Activated CD4-positive, CD25-positive, alpha-beta regulatory T cell treated with anti-CD3 and anti-CD28 coated beads, Interleukin-2, amount 50 U/mL, for 24 hours (primary cell): ENCODE data around the gene SLC39A9.

Experiments used
- ATAC-seq, 2 donors: fragments of 150-1000 bp; cut with Tn5 transposase; one replicate each; pipeline ENCODE4 v1.10.0; 2021; ENCODE audit warnings: mild to moderate bottlenecking in 1 of 2, moderate library complexity in 1 of 2

The SLC39A9 gene, protein sequence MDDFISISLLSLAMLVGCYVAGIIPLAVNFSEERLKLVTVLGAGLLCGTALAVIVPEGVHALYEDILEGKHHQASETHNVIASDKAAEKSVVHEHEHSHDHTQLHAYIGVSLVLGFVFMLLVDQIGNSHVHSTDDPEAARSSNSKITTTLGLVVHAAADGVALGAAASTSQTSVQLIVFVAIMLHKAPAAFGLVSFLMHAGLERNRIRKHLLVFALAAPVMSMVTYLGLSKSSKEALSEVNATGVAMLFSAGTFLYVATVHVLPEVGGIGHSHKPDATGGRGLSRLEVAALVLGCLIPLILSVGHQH

DNA sequence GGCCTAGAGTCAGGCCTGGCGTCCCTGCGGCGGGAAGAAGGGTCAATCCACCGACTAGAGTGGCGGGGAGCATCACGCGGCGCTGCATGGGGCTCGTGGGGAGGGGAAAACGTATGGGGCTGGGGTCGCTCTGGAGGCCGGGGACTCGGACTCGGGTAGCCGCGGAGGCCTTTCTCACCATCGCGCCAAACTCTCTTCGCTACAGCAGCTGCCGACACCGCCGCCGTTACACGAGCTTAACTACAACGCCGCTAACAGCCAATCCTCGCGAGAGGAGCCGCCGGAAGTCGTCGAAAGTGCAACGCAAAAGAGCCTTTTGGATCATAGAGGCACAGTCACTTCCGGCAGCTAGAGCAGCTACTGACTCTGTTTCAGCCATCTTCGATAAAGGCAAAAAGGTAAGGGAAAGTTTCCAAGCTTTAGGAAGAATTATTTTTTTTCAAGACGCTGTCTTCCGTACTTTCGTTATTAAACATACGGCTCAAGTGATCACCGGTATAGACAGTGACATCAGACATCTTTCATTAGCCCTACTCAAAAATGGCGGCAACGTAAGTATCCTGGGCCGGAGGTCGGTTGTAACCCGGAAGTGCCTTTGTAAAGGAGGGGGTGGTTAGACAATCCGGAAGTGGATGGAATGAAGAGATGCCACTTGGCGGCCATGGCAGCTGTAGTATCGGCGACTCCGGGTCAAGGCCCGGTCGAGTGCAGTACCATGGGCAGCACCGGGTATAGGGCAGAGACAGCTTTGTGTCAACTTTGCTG is at the start of gene SLC39A9, which contains the start of gene ERH:
Gene SLC39A9, plus strand, starts transcription at position 640 of the 765 bp plus-strand sequence. CDS start 678 bp downstream, outside the sequence.
Gene ERH, minus strand, starts transcription at position 247 of the 765 bp plus-strand sequence. Its CDS starts 66 bp downstream, at position 181.
- peak; percentile 88 to 90 for ATAC-seq

DNA sequence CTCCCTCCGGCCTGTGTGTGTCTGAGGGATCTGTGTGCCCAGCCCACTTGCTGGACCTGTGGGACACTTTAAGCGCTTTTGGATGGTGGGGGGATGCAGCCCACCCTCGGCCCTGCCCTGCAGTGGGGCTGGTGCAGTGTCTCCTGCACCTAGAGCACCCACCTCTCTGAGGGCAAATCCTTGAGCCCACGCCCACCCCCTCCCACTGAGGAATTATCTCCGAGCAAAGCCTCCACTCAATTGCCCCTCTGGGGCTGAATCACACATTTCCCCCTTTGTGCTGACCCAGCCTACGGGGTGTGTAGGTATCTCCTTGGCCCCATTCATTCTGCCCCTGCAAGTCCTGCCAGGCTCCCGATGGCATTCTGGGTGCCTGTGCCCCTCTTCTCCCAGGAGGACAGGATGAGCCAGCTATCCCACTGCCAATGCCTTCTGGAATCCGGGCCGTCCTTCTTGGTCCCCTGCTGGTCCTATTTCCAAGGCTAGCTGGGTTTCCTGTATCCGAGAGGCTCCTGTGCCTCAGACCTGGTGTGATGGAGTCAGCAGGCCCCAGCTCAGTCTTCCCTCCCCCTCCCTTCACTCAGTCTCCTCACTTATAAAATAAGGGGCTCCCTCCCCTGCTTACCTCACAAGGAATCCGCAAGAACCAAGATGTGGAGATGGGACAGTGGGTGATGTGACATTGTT is 49.3 kb upstream of the SLC39A9 start:
- ATAC-seq = no peak

DNA sequence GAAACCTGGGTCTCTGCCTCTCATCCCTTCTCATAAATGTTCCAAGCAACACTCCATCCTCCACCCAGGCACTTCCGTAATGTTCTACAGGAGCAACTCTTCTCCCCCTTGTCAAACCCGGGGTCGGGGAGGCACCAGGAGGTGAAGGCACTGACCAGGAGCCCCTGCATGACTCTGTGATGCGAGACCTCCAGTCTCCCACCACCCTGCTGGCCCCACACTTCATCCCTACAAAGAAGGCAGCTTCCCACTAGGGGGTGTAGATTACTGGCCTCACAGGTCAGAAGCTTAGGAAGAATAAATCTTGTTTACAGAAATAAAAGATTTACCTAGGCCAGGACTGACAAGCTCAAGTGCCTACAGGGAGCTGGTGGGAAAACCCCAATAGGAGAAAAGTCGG is 47.6 kb upstream of the SLC39A9 start:
- ATAC-seq = no peak

DNA sequence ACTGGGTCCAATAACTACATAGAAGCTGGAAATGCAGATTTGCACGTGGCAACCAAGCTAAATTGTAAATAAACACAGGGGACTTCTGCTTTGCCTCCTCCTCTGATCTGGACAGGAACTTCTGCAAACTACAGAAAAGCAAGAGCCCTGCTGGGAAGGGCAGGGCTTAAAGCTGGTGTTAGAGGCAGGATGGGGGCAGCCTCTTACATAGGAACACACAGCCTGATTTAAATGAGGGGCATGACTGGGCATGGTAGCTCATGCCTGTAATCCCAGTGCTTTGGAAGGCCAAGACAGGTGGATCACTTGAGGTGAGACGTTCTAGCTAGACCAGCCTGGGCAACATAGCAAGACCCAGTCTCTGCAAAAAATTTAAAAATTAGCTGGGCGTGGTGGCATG is 47.1 kb upstream of the SLC39A9 start:
- no peak for ATAC-seq

DNA sequence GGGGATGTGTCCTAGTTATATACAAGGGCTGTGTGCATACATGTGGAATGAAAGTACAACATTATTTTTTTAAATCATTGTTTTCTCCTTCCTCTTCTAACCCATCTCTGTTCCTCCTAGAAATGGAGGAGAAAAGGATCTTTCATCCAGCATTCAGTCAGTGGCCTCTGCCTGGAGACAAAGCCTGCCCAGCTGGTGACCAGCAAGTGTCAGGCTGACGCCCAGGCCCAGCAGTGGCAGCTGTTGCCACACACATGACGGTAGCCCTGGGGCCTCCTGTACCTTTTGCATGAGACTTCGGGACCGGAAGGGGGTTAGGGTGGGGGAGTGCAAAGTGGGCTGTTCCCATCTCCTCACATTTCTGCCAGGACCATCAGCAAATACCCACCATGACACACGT is 46.6 kb upstream of the SLC39A9 start:
- no peak for ATAC-seq

DNA sequence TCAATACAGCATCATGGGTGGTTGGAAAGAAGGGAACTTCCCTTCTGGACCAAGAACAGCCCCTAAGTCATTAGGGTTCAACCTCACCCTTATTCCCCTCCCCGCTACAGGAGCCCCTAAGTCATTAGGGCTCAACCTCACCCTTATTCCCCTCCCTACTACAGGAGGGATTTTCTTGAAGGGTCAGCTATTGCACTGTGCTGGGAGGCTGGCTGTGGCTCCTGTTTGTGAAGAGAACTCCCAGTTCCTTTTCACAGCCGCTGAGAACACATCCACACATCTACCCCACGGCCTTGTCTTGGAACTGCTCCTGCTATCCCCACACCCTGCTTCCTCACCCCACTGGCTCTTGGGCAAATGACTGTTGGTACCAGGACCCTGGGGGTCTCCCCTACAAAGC is 45.3 kb upstream of the SLC39A9 start:
- no peak for ATAC-seq

DNA sequence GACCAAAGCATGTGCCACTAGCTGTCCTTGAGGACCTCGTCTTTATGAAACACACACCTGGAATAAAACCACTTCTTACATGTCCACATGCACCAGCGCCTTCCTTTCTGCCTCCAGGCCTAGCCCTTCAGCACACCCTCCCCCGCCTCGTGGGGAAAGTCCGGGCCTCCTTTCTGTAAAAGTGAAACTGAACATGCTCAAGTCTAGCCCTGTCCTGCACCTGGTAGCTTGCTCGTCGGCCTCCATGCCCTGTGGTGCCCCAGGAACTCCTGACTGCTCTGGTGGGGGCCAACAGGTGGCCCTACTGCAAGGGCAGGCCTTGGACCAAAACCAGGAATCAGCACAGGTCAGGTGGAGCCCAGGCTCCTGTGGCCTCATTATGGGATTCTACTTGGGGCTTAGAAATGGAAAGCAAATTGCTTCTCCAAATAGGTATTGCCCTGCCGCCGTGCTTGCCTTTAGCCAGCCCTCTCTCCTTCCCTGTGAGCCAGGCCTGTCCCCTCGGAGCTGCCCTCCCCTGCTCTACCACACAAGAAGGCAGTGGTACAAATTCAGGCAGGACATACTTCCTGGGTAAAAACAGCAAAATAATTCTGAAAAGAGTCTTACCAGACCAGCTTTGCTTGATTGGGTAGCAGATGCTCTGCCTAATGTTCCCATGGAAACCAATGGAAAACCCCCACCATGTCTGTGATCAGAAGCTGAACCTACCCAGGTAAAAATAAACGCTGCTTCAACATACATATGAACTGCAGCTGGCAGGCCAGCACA is 43.9 kb upstream of the SLC39A9 start:
- ATAC-seq = peak; percentile 83 to 85

DNA sequence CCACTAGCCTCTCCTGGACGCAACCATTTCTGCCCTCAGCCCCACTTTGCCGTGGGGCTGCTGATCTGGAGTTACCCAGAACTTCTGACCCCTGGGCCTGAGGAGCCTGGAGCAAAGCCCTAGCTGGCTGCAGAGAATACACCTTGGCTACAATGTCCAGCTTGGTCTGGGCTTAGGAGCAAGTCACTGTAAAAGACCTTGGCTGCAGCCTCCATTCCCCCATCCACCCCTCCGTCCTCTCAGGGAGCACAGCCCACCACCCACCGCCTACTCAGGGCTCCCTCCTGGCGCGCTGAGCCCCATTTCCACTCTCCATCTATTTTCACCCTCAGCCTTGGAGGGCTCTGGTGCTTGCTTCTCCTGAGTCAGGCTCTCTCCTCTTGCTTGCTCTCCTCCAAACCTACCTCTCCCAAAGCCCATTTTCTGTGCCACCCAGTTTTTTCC is 43.3 kb upstream of the SLC39A9 start:
- ATAC-seq = no peak

DNA sequence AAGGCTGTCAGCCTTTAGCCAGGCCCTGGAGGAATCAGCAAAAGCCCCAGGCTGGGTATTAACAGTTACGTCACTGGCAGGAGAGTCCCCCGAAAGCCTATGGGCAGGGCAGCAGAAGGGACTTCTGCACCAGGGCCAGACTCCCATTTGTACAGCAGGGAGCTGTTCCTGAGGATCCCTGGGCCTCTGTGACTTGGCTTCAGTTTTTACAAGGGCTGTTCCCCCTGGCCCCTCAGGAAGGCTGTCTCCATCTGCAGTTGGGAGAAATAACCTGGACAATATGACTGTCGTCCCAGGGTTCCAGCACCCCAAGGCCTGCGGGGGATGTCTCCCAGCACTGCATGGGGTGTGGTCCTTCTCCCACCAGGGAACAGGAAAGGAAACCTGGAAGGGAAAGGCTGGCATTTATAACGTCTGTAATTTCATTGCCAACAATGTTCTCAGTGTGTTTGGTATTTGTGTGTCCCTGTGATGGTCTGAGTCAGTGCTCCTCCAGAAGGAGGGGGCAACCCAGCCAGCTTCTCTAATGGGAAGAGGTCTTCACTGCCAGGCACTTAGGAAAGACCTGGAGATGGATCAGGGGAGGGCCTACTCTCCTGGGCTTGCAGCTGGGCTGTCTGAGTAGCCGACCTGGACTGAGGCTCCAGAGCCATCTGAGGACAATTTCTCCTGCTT is 42.7 kb upstream of the SLC39A9 start:
- ATAC-seq = no peak

DNA sequence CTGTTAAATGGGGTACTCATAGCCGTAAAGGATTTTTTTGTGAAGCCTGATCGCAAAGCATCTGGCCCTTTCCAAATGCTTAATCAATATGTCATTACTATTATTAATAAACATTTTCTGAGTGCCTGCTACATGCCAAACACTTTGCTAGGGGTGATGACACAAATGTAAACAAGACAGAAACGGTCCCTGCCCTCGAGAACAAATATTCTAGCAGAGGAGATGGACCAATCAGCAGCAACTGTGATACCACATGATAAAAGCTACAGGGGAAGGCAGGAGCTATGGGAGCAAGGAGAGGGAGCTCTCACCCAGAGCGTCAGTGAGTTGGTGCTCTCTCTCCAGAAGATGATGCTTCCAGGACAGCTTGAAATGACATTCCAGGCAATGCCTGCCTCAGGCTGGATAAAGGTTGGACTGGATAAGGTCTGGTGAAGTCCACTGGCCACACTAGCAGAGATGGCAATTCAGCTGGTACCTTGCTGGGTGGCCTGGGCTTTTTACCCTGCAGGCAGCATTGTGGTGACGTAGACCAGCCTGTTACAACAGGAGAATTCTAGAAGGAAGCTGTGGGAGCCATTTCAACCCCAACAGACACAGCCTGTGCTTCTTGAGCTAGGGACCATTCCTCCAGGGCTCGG is 41.5 kb upstream of the SLC39A9 start:
- ATAC-seq = no peak

DNA sequence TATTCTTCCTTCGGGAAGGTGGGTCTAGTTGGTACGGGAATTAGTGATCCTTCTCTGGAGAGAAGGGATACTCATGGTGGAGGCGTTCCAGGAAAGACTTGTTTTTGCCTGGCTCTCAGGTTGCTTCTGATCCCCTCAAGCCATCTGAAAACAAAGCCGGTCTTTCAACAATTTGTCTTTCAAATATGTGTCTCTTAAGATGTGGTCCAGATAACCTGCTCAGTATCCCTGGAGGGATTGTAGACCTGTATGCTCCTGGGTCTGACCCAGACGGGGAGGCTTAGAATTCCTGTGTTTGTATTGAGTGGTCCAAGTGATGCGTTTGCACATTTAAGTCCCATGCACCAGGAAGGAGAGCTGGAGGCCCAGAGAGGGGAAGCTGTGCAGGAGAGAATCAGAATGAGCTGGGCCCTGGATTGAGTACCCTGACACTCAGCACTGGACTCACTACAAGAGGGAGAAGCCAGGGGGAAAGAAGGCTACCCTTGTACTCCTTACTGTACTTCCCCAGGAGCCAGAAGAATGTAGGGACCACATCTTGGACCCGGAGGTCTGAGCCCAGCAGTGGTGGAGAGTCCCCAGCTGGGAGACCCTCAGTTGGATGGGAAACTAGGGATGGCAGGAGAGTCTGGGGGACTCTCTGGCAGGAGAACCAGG is 40.8 kb upstream of the SLC39A9 start:
- ATAC-seq = no peak

DNA sequence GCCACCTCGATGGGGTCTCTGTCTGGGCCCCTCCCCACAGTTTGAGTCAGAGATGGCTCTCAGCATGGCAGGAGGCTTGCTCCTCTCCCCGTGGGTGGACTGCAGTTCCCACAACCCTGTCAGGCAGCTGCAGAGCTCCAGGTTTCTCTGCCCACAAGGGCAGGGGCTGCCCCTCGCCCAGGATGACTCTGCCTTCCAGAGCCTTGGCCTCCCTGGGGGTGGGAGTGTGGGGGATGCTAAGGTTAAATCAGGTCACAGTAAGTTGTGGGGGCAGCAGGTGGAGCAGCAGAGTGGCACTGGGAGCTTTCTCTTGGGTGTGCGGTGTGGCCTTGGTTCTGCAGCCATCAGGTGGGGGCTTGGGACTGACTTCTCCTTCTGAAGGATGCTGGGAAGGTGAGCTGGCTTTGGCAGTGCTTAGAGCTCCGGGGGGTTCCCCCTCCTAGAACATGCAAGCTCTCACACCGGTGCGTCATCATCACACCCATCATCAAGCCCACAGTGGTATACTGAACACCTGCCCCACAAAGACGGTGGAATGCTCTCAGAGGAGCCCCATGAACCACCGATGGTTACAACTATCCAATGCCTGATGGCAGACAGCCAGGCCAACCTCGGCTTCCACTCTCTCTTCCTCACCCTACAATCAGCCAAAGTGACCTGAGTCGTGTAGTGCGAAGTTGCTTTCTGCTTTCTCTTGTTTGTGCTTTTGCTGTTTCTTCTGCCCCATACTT is 40.1 kb upstream of the SLC39A9 start:
- peak; percentile 83 to 84 for ATAC-seq

DNA sequence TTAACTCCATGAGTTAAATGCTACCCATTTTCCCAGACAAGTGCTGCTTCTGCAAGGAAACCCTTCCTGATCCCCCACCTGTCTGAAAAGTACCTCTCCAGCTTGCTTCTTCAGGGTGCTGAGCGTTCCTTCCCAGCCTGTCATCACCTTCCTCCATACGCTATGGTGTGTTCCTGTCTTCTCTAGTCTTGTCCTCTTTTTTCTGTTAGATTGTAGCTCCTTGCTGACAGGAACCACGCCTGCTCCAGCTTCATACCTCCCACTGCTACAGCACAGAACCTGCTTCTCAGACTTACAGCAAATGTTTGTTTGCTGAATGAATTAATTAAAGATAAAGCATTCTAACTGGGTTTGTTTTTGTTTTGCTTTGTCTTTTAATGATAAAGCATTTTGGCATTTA is 39.5 kb upstream of the SLC39A9 start:
- ATAC-seq = no peak

DNA sequence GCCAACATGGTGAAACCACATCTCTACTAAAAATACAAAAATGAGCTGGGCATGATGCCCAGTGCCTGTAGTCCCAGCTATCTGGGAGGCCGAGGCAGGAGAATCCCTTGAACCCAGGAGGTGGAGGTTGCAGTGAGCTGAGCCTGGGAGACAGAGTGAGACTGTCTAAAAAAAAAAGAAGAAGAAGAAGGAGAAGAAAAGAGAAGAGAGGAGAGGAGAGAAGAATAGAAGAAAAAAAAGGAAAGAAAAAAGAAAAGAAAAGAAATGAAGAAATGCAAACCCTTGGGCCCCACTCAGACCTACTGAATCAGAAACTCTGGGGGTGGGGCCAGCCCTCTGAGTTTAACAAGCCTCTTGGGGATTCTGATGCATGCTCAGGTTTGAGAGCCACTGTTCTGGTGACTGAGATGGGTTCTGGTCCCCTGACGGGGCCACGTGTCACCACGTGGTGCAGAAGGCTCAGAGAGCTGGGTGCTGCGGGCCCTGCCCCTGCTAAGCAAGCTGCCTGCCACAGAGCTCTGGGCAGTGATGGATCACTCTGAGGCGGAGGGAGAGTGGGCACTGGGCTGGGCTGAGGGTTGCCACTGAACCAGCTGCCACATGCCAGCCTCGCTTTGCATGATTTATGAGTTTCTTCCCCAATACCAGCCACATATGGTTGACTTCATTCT is 37.9 kb upstream of the SLC39A9 start:
- no peak for ATAC-seq

DNA sequence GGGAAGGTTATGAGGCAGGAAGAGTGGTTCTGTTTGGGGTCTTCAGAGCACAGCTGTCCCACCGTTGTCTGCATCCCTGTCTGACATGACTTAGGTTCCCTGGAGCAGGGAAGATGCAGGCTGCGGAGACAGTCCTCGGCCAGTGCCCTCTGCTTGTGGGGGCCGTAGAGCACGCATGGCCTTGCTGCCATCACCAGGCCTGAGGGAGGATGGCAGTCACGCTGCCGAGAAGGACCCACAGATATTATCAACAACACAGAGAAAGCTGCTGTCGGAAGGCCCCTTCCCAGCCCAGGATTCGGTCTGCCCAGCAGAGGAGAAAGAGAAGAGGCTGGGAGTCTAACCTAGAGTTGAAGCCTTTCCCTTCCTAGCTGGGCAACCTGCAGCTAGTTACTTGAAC is 35.4 kb upstream of the SLC39A9 start:
- ATAC-seq = no peak

DNA sequence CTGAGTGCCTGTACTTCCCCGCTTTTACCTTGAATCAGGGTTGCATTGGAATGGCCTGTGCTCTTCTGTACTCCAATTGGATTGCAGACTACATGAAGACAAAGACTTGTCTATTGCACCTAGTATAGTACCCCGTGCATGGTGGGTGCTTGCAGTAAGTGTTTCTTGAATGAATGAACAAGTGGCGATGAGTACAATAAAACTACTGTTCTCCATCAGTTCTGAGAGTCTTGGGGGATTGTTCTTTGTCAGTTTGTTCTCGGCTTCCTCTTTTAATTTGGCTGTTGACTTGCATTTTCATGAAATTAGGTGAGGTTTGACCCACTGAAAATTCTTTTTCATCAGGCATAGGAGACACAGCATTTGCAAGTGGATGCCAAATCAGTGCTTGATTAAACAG is 34.5 kb upstream of the SLC39A9 start:
- no peak for ATAC-seq

DNA sequence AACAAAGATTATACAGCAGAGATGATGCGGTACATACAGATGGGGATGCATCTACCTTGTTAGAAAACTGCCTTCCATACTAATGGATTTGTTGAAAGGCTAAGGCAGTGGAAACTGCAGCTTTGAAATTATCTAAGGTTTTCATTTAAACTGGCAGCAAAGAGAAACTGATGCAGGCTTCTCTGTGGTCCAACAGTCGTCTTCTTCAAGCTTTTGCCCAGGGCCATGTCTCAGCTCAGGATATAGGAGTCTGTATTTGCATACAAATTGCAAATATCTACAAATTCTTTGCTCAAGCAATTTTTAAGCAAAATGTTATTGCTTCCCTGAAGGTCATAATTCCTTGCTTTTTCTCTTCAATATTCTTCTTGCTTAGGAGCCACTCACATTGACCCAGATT is 34.1 kb upstream of the SLC39A9 start:
- ATAC-seq = no peak

DNA sequence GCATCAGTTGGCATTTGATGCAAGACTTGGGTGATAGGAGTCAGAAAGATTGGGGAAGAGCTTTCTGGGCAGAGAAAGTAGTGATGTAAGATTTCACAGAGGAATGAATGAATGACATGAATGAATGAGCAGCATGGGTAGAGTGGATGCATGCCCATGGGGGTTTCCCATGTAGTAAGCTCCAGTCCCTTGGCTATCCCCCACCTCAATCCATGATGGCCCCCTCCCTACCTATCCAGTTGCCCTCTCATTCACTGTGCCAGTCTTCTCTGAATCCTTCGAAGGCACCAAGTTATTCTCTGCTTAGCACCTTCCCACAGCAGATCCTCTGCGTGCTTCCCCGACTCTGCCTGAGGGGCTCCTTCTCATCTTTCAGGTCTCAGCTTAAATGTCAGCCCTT is 32.4 kb upstream of the SLC39A9 start:
- no peak for ATAC-seq

DNA sequence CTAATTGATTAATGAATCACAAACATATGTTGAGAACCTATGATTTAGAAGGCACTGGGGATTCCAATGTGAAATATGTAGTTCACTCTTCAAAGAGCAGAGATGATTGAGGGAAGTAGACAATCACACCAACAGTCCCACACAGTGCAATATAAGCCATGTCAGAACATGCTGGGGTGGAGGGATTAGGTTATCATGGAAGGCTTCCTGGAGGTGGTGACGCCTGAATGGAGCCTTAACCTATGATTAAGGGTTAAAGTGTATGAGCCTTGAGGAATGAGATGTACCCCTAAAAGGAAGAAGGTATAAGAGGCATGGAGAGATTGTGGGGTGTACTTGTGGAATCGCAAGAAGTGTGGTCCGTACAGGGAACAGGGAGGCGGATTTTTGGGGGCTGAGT is 31.7 kb upstream of the SLC39A9 start:
- no peak for ATAC-seq

DNA sequence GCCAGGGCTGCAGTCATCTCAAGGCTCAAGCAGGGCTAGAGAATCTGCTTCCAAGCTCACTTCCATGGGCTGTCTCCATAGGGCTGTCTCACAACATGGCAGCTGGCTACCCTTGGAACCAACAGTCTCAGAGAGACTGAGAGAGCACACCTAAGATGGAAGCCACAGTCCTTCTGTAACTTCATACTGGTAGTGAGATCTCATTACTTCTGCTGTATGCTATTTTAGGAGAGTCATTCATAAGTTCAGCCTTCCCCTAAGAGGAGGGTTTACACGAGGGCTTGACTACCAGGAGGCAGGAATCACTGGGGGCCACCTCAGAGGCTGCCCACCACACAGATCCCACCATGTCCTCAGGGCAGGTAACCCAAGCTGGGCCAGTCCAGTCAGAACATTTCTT is 30.1 kb upstream of the SLC39A9 start:
- no peak for ATAC-seq
